HG02885 (cell line): Measurements from ENCODE around the gene MYO5A.
"Not testable (repeated sequence)": the region's sequence is repeated elsewhere in the genome, so short reads cannot be mapped to it uniquely, and the experiment has no call there.

Experiments
- ATAC-seq: cut with Tn5 transposase; IDR thresholded peaks from one replicate; pipeline ENCODE4 v1.9.1; 2021; ENCODE audit warnings: mild to moderate bottlenecking; ENCODE audit not compliant: unreplicated experiment, poor library complexity

Gene MYO5A

DNA sequence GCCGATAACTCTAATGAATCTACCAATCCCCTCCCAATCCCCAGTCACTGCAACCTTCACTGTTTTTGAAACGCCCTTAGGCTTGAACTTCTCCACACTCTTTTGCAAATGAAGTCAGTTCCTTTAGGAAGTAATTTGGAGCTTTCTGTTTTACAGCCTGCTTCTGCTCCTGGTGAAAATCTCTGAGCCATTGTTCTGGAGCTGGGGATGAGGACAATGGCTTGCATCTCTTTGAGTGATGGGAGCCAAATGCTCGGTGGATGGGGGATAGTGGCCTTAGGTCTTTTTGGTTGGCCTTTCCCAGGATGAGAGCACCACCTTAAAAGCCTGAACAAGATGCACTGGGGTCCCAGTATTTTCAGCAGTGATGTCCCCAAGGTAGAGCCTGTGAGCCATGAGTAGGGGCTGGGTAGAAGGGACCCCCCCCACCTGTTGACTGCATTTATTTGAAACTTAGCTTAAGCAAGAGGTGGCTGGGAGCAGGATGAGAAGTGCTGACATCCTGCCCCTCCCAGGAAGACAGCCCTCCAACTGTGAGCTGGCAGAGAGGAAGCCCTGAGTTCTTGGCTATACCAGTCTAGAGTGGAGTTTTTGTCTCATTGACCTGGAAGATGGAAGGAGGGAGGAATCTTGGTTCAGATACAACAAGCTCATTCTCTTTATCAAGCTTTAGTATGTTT lies 225.4 kb downstream of the MYO5A start:
- no peak for ATAC-seq

DNA sequence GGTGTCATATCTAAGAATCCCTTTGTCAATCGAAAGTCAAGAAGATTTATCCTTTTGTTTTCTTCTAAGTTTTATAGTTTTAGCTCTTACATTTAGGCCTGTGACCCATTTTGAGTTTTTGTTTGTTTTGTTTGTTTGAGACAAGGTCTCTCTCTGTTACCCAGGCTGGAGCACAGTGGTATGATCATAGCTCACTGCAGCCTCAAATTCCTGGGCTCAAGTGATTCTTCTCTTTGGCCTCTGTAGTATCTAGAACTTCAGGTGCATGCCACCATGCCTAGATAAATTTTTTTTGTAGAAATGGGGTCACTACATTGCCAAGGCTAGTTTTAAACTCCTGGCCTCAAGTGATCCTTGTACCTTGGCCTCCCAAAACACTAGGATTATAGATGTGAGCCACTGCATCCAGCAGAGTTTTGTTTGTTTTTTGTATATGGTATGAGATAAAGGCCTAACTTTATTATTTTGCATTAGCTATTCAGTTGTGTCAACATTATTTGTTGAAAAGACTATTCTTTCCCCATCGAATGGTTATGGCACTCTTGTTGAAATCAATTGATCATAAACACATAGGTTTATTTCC lies 227.3 kb downstream of the MYO5A start:
- ATAC-seq = no peak

DNA sequence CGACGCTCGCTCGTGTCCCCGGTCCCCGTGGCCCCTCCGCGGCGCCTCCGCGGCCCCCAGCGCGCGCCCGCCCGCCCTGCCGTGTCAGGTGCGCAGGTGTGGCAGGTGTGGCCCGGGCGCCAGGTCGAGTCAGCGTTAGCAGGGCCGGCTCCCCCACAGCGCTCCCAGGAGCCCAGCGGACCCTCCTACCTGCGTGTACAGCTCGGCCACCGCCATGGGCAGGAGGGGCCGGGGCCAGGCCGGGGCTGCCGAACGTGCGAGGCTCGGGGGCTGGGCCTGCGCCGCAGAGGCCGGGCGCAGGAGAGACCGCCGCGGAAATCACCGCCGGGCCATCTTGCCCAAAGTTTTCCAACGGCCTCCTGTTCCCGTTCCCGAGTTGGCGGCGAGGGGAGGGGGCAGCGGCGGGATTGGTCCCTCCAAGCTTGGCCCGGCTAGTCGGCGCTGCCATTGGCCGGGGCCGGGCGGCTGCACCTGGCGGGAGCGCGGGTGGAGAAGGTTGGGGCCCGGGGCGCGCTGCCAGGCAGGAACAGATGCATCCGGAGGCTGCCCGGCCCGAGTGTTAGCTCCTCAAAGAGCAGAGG lies 233.2 kb downstream of the MYO5A start, which contains the start of gene MYO5C:
Gene MYO5C, minus strand, starts transcription at position 384 of the 581 bp plus-strand sequence. Its CDS starts 168 bp downstream, at position 216.
- no peak for ATAC-seq

DNA sequence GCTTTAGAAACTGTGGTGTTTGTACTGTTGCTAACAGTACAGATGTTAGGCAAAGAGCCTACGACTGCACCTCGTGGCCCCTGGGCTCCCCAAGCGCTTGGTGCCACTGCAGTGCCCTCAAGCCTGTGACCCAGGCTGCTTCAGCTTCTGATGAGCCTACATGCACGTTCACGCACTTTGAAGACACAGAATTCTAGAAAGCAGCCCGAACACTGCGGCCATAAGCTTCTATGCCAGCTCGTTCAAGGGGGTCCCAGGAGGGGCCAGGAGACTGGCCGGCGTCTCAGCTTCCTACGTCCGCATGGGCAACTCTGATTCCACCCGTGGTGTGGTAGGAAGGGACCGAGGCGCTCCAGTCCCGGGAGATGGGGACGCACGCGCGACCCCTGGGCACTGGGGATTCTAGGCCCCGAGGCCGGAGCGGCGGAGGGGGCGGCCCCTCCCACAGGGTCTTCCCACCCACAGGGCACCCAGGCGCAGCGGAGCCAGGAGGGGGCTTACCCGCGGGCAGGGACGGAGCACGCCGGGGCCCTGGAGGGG lies 233.7 kb downstream of the MYO5A start:
- ATAC-seq = no peak

DNA sequence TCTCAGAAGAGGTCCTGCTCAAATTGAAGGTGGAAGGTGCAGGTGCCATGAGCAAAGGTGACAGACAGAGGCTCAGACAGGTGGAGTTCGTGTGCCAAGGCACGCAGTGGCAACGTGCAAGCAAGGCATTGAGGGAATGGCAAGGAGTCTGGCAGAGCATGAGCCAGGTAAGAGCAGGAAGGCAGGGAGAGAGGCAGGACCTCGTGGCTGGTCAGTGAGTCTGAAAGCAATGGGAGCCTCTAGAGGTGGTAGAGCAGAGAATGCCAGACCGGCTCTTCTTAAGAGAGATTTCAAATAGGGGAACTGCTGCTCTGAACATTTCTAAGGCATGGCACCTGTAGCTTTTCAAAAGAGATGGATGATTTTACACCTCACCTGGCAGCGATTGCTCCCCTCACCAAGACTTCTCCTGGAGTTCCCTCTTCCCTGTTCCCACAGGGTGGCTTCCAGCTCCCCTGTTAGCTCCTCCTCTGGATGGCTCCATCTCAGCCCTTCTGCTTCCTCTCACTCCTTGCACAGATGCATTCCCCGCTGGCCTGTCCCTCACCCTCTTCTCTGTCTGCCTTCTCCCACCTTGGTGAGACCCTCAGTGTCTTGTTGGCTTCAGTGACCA lies 235.8 kb downstream of the MYO5A start:
- ATAC-seq = no peak

DNA sequence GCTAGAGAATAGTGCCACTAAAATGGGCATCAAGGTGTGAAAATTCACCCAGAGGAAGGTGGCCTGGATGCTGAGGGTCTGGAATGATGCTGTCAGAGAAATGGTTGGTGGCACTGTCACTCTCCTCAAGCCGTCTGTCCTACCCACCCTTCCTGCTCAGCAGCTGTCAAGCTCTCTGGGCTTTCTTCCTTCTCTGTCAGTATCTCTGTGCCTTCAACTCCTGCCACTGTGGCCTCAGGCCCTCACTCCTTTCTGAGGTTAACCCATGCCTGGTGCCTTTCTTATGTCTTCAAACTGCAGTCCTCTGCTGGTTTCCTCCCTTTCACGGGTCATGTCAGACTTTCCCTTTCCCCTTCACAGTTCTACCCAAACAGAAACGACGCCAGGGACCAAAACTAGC lies 237.5 kb downstream of the MYO5A start:
- peak; percentile 30 for ATAC-seq

DNA sequence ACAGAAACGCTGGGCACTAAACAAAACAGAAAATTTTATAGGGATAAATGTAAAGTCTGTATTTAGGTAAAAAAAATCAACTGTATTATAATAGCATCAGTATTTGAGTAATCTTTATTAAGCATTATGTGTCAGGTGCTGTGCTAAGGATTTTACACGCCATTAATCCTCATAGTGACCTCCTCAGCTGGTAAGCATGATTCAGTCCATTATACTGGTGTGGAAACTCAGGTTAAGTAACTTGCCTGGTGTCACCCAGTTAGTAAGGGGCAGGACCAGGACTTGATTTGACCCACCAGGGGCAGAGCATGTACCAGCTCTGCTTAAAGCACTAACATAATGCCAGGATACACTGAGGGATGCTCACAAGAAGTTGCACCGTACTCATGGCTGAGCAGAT lies 237.9 kb downstream of the MYO5A start:
- ATAC-seq = no peak

DNA sequence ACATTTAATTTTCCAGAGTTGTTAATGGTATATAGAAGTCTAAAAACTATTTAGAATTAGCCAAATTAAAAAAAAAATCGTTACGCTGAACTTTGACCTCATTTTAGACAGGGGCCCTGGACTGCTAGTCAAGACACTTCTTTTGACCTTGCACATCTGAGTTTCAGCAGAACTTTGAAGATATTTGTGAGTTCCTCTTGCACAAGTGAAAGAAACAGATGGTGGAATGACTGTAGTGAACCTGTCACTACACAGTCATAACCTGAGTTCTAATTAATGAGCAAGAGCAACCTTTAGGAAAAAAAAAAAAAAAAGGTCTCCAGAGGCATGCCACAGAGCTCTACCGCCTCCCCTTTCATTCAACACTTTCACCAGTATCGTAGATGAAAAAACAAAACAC lies 238.4 kb downstream of the MYO5A start:
- ATAC-seq = peak; percentile 54

DNA sequence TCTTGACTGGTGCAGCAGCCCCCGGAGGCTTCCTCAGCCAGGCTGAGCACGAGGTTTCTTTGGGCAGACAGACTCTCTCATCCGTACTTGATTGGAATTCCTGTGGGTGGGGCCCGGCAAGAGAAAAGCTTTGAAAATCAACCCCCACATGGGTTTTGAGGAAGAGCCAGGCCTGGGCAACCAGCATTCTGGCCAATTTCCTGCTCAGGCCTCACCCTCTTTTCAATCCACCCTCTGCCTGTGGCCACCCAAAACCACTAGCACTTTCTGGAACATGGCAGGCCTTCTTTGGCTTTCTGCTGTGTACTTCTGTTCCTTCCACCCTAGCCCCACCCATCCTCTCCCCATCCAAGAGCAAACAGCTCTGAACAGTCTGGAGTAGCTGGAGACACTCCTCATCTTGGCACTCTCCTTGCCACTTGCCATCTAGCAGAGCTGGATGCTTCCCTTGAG lies 239.0 kb downstream of the MYO5A start:
- no peak for ATAC-seq

DNA sequence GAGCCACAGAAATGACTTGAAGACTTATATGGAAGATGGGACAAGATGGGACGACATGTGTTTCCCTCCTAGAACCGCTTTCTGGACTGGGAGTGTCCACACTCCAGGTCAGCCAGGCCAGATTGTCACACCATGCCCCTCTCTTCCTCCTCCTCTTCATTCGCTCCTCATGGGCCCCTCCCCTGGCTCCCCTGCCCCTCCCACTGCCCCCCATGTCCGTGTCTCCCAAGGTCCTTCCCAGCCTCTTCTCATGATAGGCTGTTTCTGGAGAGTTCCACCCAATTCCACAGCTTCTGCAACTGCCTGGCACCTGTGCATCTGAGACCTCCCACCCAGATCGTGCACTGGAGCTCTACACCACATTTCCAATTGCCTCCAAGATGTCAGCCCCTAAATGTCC lies 239.7 kb downstream of the MYO5A start:
- ATAC-seq = no peak

DNA sequence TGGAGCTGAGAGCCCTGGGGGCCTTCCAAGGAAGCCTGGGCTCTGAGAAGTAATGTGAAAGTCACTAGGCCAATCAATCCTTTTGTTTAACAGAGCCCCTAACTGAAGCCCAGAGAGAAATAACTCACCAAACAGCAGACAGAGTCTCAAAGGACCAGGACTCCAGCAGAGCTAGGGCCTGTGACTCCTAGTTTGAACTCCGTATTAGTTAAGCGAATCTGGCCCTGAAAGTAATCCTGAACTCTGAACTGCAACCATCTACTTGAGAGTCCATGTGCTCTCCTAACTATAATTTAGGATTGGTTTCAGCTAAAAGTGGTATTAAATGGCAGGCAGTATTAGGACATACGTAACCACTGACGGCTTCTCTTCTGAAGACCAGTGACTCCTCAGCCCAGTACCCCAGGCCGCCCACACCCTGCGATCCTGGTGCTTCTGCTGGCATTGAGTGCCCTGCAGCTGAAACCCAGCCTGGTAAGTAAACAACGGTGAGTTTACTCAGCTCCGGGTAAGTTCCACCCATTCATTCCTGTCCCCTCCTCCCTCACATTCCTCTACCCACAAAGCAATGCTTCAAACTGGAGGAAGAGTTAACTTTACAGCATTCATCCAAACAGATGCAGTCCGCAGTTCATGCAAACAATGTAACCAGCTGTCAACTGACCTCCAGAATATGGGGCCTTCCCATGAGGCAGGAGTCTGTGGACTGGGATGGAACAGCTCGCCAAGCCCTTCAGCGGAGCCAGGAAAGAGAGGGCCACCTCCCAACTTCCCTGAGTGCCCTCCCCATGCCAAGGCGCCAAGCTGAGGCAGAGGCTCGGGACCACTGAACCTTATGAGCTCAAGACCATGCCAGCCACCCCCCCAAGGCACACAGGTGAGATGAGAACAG lies 240.4 kb downstream of the MYO5A start:
- no peak for ATAC-seq

DNA sequence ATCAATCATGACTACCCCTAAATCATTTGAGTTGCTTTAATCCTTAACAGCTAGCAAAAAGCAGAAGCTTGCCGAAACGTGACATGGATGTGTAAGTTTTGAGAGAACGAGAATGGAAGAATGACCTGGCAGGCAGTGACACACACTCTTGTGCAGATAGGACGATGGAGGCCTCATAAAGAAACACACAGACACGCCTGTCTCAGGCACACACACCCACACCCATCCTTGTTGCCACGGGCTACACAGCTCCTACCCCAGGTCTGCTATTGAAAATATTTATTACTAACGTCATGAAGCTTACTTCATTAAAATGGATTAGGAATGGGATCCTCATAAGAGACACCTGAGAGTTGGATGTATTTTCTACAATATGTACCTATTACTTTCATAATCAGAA lies 241.6 kb downstream of the MYO5A start:
- ATAC-seq = no peak

DNA sequence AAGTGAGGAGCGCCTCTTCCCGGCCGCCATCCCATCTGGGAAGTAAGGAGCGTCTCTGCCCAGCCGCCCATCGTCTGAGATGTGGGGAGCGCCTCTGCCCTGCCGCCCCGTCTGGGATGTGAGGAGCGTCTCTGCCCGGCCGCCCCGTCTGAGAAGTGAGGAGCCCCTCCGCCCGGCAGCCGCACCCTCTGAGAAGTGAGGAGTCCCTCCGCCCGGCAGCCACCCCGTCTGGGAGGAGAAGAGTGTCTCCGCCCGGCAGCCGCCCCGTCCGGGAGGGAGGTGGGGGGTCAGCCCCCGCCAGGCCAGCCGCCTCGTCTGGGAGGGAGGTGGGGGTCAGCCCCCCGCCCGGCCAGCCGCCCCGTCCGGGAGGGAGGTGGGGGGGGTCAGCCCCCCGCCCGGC lies 242.7 kb downstream of the MYO5A start:
- not testable (repeated sequence) for ATAC-seq

DNA sequence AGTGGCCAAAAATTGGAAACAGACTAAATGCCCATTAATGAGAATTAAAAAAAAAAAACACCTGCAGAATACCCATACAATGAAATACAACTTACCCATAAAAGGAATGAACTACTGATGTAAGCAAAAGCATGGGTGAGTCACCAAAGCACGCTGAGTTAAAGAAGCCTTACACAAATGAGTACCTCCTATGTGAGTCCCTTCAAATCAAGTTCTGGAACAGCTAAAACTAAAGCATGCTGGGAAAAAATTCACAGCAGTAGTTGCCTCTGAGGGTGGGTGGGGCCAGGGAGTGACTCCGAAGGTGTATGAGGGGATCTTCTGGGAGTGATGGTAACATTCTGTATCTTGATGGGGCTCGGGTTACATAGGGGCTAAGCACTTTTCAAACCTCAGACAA lies 244.5 kb downstream of the MYO5A start:
- ATAC-seq = no peak

DNA sequence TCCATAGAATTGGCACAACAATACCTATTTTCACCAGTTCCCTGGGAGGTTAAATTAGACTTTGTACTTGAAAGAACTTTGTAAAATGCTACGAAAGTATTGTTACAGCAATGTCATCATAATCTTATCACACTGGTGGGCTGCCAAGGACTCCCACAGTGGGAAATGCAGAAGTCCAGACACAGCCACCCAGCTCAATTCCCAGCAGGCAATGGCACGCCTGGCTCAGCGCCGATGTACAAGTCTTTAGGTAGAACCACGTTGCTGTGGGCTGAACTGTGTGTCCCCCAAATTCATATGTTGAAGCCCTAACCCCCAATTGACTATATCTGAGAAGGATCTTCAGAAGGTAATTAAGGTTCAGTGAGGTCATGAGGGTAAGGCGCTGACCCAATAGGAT lies 245.4 kb downstream of the MYO5A start:
- no peak for ATAC-seq

DNA sequence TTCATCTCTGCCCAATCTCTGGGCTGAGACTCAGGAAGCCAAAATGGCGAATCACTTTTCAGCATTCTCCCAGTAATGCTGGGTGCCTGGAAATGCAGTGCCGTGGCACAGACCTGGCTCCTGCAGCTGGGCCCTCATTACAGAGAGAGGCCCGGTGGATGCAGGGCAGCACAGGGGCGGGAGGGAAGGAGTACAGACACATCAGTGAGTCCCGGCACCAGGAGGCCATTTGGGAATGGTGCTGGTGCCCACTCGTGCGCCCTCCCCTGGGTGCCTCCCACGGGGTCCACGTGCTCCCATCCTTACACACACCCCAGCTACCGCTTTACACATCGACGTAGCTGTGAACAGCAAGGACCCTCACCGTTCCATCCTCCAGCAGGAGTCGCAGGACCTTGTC lies 246.3 kb downstream of the MYO5A start:
- ATAC-seq = no peak

DNA sequence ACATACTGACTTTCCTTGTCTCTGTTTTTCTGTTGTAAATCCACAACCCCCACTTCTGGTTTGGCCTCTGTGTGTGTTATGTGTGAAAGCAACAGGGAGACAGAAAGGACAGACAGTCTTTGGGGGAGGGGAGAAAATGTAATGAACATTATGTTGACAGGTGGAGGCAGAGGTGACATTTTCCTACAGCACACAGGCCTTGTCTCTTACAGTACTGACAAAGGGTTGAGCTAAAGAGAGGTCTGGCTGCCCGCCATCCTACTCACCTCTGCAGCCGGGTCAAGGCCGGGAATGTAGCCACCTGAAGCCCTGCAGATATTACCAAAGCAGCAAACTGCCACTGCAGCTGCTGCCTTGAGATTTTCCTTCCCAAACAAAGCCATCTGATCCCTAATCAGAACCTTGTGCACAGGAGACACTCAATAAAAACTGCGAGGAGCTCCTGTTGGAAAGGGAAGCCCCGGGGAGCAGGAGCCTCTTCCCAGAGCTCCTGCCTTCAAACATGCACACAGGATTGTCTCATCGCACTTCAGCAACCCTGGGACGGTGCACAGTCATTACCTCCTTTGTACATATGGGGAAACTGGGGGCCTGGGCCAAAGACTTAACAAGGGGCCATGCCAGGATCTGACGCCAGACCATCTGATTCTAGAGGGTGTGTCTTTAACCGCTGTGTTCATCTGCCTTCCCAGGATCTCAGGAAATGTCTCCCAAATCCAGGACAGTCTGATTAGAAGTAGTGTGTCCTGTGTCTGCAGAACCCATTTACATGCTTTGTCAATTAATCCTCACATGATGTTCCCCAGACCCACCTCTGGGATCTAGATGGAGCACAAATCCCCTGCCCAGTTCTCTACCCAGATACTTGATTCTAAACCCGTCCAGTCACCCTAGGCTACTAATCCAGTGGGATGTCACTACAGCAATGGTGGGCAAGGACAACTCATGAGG lies 247.3 kb downstream of the MYO5A start:
- no peak for ATAC-seq

DNA sequence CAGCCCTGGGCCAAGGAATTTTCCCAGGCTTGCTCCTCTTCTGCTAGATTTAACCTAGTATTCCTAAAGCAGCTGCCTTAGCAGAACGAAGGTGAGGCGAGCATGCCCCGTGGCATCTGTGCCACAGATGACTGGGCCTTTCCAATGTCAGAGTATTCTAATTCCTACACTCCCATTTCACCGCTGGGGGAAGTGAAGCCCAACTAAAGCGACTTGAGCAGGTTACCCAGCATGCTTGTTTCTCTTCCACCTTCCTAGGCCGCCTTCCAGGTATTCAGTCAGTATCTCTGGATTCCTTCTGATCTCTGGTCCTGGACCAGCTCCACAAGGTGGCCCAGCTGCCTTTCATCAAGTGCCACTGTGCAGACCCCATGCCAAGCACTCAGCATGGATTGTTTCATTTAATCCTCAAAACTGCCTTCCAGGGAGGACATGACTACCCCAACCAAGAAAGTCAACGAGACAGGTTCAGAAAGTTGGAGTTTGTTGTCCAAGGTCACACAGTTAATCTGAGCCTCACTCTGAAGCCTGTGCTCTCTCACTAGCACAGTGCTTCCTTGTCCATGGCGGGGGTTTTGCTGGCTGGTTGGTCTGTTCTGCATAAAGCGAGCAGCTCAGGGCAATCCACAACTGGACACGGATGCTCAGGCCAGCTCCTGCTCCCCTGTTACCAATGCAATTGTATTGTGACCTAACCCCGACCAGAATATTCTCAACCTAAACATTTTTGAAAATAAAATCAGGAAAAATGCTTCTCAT lies 248.2 kb downstream of the MYO5A start:
- no peak for ATAC-seq
